H1 (cell line): ENCODE results near the gene ANKRD31. TPM values are rescaled to one million over a fixed set of nuclear protein-coding genes. Genes with fewer than 3 reads are reported as not detected.

ENCODE experiments used
- E2F6 ChIP-seq: IDR thresholded peaks from 2 replicates; pipeline ENCODE4 v1.6.1; 2012; ENCODE audit warnings: inconsistent platforms
- polyA plus RNA-seq, 7 experiments: library from polyadenylated mRNA; depleted of rRNA in 3 of 7; stranded (reverse) in 5 of 7; unstranded in 2 of 7; fragments of >200 nt in 5 of 7; fragments of 200-250 nt in 2 of 7; gene quantifications; 1 replicate in 5 of 7; 2 replicates in 1 of 7; 4 replicates in 1 of 7; pipeline versions ENCODE4 v1.2.1 to v1.2.3, GENCODE V29; 2011 to 2013; ENCODE audit warnings: missing spikeins in 2 of 7, mixed read lengths in 2 of 7
- total RNA-seq: library from RNA; stranded (reverse); fragmentation: NEBNext Ultra II Directional; extraction: Animal tissue kit (Norgen Biotek cat#: 25700); gene quantifications from 2 replicates; pipeline ENCODE4 v1.2.1, GENCODE V29; 2021

The ANKRD31 gene
- total and polyA plus RNA-seq, 2 of the 8 experiments (the other 6 are each of a cell fraction or from before 2014, with no cell fraction given), result 0.05 to 0.06 TPM

- no peak for TF ChIP-seq E2F6
- TF ChIP-seq, all 59 proteins: peak for 0
These were observed 105.8 kb downstream of the ANKRD31 start (continued) for GRCh38 chr5:75130818-75131349.
